ENCODE results near the gene PIH1D1. TPM values are rescaled to one million over a fixed set of nuclear protein-coding genes. Genes with fewer than 3 reads are reported as not detected.

The PIH1D1 gene
- total RNA-seq, 1 donor from 2014 or later: 83.7 TPM

GRCh38 chr19:49422407-49423070 is 29.1 kb downstream of the PIH1D1 start:
- H3K4me1 Mint-ChIP-seq: peaks cover 30% of the 10 kb centered on the region
- peaks cover 97% of the 10 kb centered on the region for H3K27me3 Mint-ChIP-seq (ENCODE audit: low read depth)
- DNase-seq (ENCODE audit: low spot score in 2 of 2, unreplicated experiment in 2 of 2): peak in 1 of 2 experiments; percentile 51
- H3K9me3 Mint-ChIP-seq: no peaks in the 10 kb centered on the region
- no peak overlapping the region for H3K27ac Mint-ChIP-seq
- TF ChIP-seq, protein P1, sequence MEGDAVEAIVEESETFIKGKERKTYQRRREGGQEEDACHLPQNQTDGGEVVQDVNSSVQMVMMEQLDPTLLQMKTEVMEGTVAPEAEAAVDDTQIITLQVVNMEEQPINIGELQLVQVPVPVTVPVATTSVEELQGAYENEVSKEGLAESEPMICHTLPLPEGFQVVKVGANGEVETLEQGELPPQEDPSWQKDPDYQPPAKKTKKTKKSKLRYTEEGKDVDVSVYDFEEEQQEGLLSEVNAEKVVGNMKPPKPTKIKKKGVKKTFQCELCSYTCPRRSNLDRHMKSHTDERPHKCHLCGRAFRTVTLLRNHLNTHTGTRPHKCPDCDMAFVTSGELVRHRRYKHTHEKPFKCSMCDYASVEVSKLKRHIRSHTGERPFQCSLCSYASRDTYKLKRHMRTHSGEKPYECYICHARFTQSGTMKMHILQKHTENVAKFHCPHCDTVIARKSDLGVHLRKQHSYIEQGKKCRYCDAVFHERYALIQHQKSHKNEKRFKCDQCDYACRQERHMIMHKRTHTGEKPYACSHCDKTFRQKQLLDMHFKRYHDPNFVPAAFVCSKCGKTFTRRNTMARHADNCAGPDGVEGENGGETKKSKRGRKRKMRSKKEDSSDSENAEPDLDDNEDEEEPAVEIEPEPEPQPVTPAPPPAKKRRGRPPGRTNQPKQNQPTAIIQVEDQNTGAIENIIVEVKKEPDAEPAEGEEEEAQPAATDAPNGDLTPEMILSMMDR (IDR thresholded peaks at IDR 0.05; ENCODE audit: unreplicated experiment): peak; percentile 50
- peaks cover 3% of the 10 kb centered on the region for H3K36me3 Mint-ChIP-seq
- H3K4me3 Mint-ChIP-seq: peak overlapping the region; percentile 27

DNA sequence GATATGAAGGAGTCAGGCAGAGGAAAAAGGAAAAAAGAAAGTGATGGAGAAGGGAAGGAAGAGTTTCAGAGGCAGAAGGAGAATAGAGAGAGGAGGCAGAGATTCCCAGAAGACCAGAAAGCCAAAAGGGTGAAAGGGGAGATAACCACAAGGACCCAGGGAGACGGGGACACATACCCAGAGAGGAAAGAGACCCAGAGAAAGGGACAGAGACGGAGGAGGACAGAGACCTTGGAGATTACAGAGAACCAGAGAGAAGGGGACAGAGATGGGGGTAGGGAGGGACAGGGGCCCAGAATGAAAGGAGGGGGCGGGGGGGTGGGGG is 29.8 kb downstream of the PIH1D1 start:
- Mint-ChIP-seq H3K4me3 (no peak overlapping the region), H3K4me1 (peaks cover 30% of the 10 kb centered on the region), H3K27me3 (ENCODE audit: low read depth) (peaks cover 96% of the 10 kb centered on the region), H3K9me3 (no peaks in the 10 kb centered on the region), H3K36me3 (no peaks in the 10 kb centered on the region), H3K27ac (no peak overlapping the region)
- TF ChIP-seq, protein P1 (IDR thresholded peaks at IDR 0.05; ENCODE audit: unreplicated experiment): no peak
- no peak for DNase-seq (ENCODE audit: low spot score in 2 of 2, unreplicated experiment in 2 of 2)

GRCh38 chr19:49421039-49421877 is 30.4 kb downstream of the PIH1D1 start:
- TF ChIP-seq, protein P1 (IDR thresholded peaks at IDR 0.05; ENCODE audit: unreplicated experiment): no peak
- H3K9me3 Mint-ChIP-seq: no peaks in the 10 kb centered on the region
- peaks cover 27% of the 10 kb centered on the region for H3K4me1 Mint-ChIP-seq
- H3K4me3 Mint-ChIP-seq: peak overlapping the region; percentile 8
- no peak overlapping the region for H3K27ac Mint-ChIP-seq
- H3K27me3 Mint-ChIP-seq (ENCODE audit: low read depth): peaks cover 94% of the 10 kb centered on the region
- no peaks in the 10 kb centered on the region for H3K36me3 Mint-ChIP-seq
- peak; percentile 48 to 74 for DNase-seq (ENCODE audit: low spot score in 2 of 2, unreplicated experiment in 2 of 2)

- H3K4me1 Mint-ChIP-seq: peaks cover 30% of the 10 kb centered on the region
- no peaks in the 10 kb centered on the region for H3K9me3 Mint-ChIP-seq
- H3K27ac Mint-ChIP-seq: no peak overlapping the region
- peaks cover 87% of the 10 kb centered on the region for H3K27me3 Mint-ChIP-seq (ENCODE audit: low read depth)
- DNase-seq (ENCODE audit: low spot score in 2 of 2, unreplicated experiment in 2 of 2): no peak
- no peak overlapping the region for H3K4me3 Mint-ChIP-seq
- no peaks in the 10 kb centered on the region for H3K36me3 Mint-ChIP-seq
- TF ChIP-seq, protein P1 (IDR thresholded peaks at IDR 0.05; ENCODE audit: unreplicated experiment): no peak
Observed at GRCh38 chr19:49420227-49420626, 31.4 kb downstream of the PIH1D1 start.

DNA sequence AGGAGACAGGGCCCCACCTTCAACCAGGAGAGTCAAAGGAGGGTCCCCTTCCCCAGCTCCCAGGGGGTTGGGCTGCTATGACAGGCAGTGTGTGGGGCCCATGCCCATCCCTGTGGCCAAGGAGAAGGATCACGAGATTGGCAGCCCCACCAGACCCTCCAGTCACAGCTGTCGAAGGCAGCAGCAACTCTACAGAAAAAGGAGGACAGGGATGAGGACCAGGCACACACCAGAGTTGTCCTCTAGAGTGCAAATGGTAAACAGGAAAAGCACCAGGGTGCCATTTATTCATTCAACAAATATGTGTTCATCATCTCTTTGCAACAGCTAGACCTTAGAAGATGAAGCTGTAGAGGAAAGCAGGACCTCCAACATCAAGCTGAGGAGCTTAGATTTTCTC is 32.4 kb downstream of the PIH1D1 start:
- no peak overlapping the region for H3K4me3 Mint-ChIP-seq
- no peak for DNase-seq (ENCODE audit: low spot score in 2 of 2, unreplicated experiment in 2 of 2)
- H3K27ac Mint-ChIP-seq: no peak overlapping the region
- H3K27me3 Mint-ChIP-seq (ENCODE audit: low read depth): peaks cover 77% of the 10 kb centered on the region
- no peaks in the 10 kb centered on the region for H3K36me3 Mint-ChIP-seq
- peaks cover 36% of the 10 kb centered on the region for H3K4me1 Mint-ChIP-seq
- no peaks in the 10 kb centered on the region for H3K9me3 Mint-ChIP-seq
- TF ChIP-seq, protein P1 (IDR thresholded peaks at IDR 0.05; ENCODE audit: unreplicated experiment): no peak

Data from mesothelial cell of epicardium (in vitro differentiated cells).